Measurements from ENCODE around the gene HCN2. TPM values are rescaled to one million over a fixed set of nuclear protein-coding genes. Genes with fewer than 3 reads are reported as not detected.

Gene HCN2
- total RNA-seq, 1 experiment from 2014 or later, result 3.9 TPM

- Mint-ChIP-seq H3K4me1 (ENCODE audit: low read depth, unreplicated experiment) (no peaks in the 10 kb centered on the region), H3K36me3 (ENCODE audit: insufficient read depth, unreplicated experiment) (peaks cover 17% of the 10 kb centered on the region), H3K27me3 (ENCODE audit: insufficient read depth, unreplicated experiment) (peaks cover 7% of the 10 kb centered on the region), H3K4me3 (ENCODE audit: unreplicated experiment) (no peak overlapping the region), H3K27ac (ENCODE audit: unreplicated experiment) (no peak overlapping the region), H3K9me3 (ENCODE audit: unreplicated experiment) (no peaks in the 10 kb centered on the region)
- no peak for TF ChIP-seq CTCF (IDR thresholded peaks at IDR 0.05; ENCODE audit: insufficient read depth in 1 of 2, low read depth in 1 of 2, low read length in 1 of 2, severe bottlenecking in 1 of 2, unreplicated experiment in 1 of 2)
- peak overlapping the region; percentile 38 for H3K4me3 ChIP-seq (ENCODE audit: low read depth, low read length)
- no TSS peak for BruUV-seq (replicated peaks)
- intact Hi-C loops (cut with micrococcal nuclease; ENCODE audit: unreplicated experiment), result no loop called here
- POLR2A ChIA-PET, result no interaction called here
- no peaks in the 10 kb centered on the region for H3K9me3 ChIP-seq
- CTCF ChIA-PET, result no interaction called here
- DNase-seq, result no peak
- H3K4me1 ChIP-seq, result peaks cover 19% of the 10 kb centered on the region
- H3K27me3 ChIP-seq (replicated peaks; ENCODE audit: control insufficient read depth, insufficient read depth, low read length), result 0 out of 2 replicates have a peak, but pooled peaks cover 2% of the 10 kb centered on the region
- H3K36me3 ChIP-seq (ENCODE audit: control insufficient read depth, insufficient read depth, low read length), result no peaks in the 10 kb centered on the region
Observed at GRCh38 chr19:590750-591098, 1.0 kb downstream of the HCN2 start.

- no peak for TF ChIP-seq CTCF (IDR thresholded peaks at IDR 0.05; ENCODE audit: insufficient read depth in 1 of 2, low read depth in 1 of 2, low read length in 1 of 2, severe bottlenecking in 1 of 2, unreplicated experiment in 1 of 2)
- Histone ChIP-seq H3K4me1 (peaks cover 19% of the 10 kb centered on the region), H3K9me3 (no peaks in the 10 kb centered on the region), H3K36me3 (ENCODE audit: control insufficient read depth, insufficient read depth, low read length) (no peaks in the 10 kb centered on the region), H3K4me3 (ENCODE audit: low read depth, low read length) (no peak overlapping the region), H3K27me3 (replicated peaks; ENCODE audit: control insufficient read depth, insufficient read depth, low read length) (0 out of 2 replicates have a peak, but pooled peaks cover 2% of the 10 kb centered on the region)
- no peaks in the 10 kb centered on the region for H3K4me1 Mint-ChIP-seq (ENCODE audit: low read depth, unreplicated experiment)
- DNase-seq, result peak in 1 of 2 experiments; percentile 62
- peaks cover 11% of the 10 kb centered on the region for H3K36me3 Mint-ChIP-seq (ENCODE audit: insufficient read depth, unreplicated experiment)
- no peak overlapping the region for H3K4me3 Mint-ChIP-seq (ENCODE audit: unreplicated experiment)
- ChIA-PET CTCF (no interaction called here), POLR2A (no interaction called here)
- peaks cover 7% of the 10 kb centered on the region for H3K27me3 Mint-ChIP-seq (ENCODE audit: insufficient read depth, unreplicated experiment)
- intact Hi-C loops (cut with micrococcal nuclease; ENCODE audit: unreplicated experiment), result no loop called here
- no TSS peak for BruUV-seq (replicated peaks)
- no peak overlapping the region for H3K27ac Mint-ChIP-seq (ENCODE audit: unreplicated experiment)
- H3K9me3 Mint-ChIP-seq (ENCODE audit: unreplicated experiment), result no peaks in the 10 kb centered on the region
Observed at GRCh38 chr19:591099-591958, 1.6 kb downstream of the HCN2 start.

GRCh38 chr19:592101-592500 lies 2.4 kb downstream of the HCN2 start:
- H3K27ac Mint-ChIP-seq (ENCODE audit: unreplicated experiment), result no peak overlapping the region
- no peaks in the 10 kb centered on the region for H3K9me3 Mint-ChIP-seq (ENCODE audit: unreplicated experiment)
- no peaks in the 10 kb centered on the region for H3K9me3 ChIP-seq
- H3K4me1 Mint-ChIP-seq (ENCODE audit: low read depth, unreplicated experiment), result no peaks in the 10 kb centered on the region
- ChIA-PET CTCF (no interaction called here), POLR2A (no interaction called here)
- intact Hi-C loops (cut with micrococcal nuclease; ENCODE audit: unreplicated experiment), result no loop called here
- H3K36me3 ChIP-seq (ENCODE audit: control insufficient read depth, insufficient read depth, low read length), result no peaks in the 10 kb centered on the region
- peaks cover 6% of the 10 kb centered on the region for H3K36me3 Mint-ChIP-seq (ENCODE audit: insufficient read depth, unreplicated experiment)
- H3K4me3 ChIP-seq (ENCODE audit: low read depth, low read length), result no peak overlapping the region
- H3K4me3 Mint-ChIP-seq (ENCODE audit: unreplicated experiment), result no peak overlapping the region
- TF ChIP-seq CTCF (IDR thresholded peaks at IDR 0.05; ENCODE audit: insufficient read depth in 1 of 2, low read depth in 1 of 2, low read length in 1 of 2, severe bottlenecking in 1 of 2, unreplicated experiment in 1 of 2), result no peak
- H3K27me3 ChIP-seq (replicated peaks; ENCODE audit: control insufficient read depth, insufficient read depth, low read length), result 0 out of 2 replicates have a peak, but pooled peaks cover 2% of the 10 kb centered on the region
- H3K27me3 Mint-ChIP-seq (ENCODE audit: insufficient read depth, unreplicated experiment), result peaks cover 7% of the 10 kb centered on the region
- DNase-seq, result no peak
- peaks cover 19% of the 10 kb centered on the region for H3K4me1 ChIP-seq
- no TSS peak for BruUV-seq (replicated peaks)

Data from Caco-2 (cell line).